Measurements from ENCODE around the gene AGO3.
"Not testable (repeated sequence)": the region's sequence is repeated elsewhere in the genome, so short reads cannot be mapped to it uniquely, and the experiment has no call there.

AGO3 gene

GRCh38 chr1:36006941-36007500 is 76.1 kb downstream of the AGO3 start:
- TF ChIP-seq PKNOX1 (IDR thresholded peaks at IDR 0.05), result no peak
- TF ChIP-seq TARDBP (IDR thresholded peaks at IDR 0.05), result no peak
- no peak for TF ChIP-seq LEF1 (IDR thresholded peaks at IDR 0.05; ENCODE audit: borderline replicate concordance)
- TF ChIP-seq CTBP1 (IDR thresholded peaks at IDR 0.05; ENCODE audit: borderline replicate concordance), result no peak
- TF ChIP-seq FOXK2 (IDR thresholded peaks at IDR 0.05), result no peak
- no peak for TF ChIP-seq NFRKB (IDR thresholded peaks at IDR 0.05)
- TF ChIP-seq ZNF384 (IDR thresholded peaks at IDR 0.05), result no peak
- TF ChIP-seq BHLHE40 (IDR thresholded peaks at IDR 0.05; ENCODE audit: borderline replicate concordance), result no peak
- TF ChIP-seq ELF4 (IDR thresholded peaks at IDR 0.05), result no peak
- ChIA-PET POLR2A (no interaction called here), CTCF (no interaction called here)
- no peak for DNase-seq (ENCODE audit: extremely low spot score)

- POLR2A ChIA-PET, result no interaction called here
- no peak for DNase-seq (ENCODE audit: extremely low spot score)
- CTCF ChIA-PET, result no interaction called here
- TF ChIP-seq BHLHE40 (IDR thresholded peaks at IDR 0.05; ENCODE audit: borderline replicate concordance), result no peak
- no peak for TF ChIP-seq ZNF384 (IDR thresholded peaks at IDR 0.05)
- TF ChIP-seq SP1 (IDR thresholded peaks at IDR 0.05), result no peak
- no peak for TF ChIP-seq L3MBTL2 (conservative IDR thresholded peaks at IDR 0.05)
- TF ChIP-seq NFRKB (IDR thresholded peaks at IDR 0.05), result no peak
These were observed 76.8 kb downstream of the AGO3 start for GRCh38 chr1:36007741-36008140.

DNA sequence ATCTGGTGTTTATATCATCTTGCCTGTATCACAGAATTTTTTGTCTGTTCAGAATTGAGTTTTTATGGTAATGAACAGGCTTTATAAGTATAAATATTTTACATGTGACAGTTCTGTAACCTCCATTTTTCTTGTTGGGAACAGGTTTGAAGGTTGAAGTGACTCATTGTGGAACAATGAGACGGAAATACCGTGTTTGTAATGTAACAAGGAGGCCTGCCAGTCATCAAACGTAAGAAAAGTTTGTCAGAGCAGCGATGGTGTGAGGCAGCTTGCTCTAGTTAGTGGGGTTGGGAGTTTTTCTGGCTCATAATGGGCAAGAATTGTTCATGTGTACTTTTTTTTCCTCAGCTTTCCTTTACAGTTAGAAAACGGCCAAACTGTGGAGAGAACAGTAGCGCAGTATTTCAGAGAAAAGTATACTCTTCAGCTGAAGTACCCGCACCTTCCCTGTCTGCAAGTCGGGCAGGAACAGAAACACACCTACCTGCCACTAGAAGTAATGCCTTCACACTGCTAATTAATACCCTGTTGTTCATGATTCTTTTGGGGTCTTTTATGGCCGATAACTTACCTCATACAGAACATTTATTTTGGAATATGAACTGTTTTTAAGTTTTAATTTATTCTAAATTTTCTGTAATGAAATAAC is 77.8 kb downstream of the AGO3 start:
- ChIA-PET POLR2A (no interaction called here), CTCF (interaction anchor here (0.6 kb wide), 1 partner anchor 360 kb away, joined by 4 read pairs; no protein-coding TSS in a partner anchor)
- no peak for TF ChIP-seq L3MBTL2 (conservative IDR thresholded peaks at IDR 0.05)
- TF ChIP-seq PKNOX1 (IDR thresholded peaks at IDR 0.05), result no peak
- TF ChIP-seq FOXM1 (IDR thresholded peaks at IDR 0.05; ENCODE audit: borderline replicate concordance), result no peak
- no peak for TF ChIP-seq HDGF (IDR thresholded peaks at IDR 0.05; ENCODE audit: borderline replicate concordance)
- no peak for TF ChIP-seq ZNF384 (IDR thresholded peaks at IDR 0.05)
- no peak for TF ChIP-seq BHLHE40 (IDR thresholded peaks at IDR 0.05; ENCODE audit: borderline replicate concordance)
- no peak for TF ChIP-seq SP1 (IDR thresholded peaks at IDR 0.05)
- no peak for TF ChIP-seq CTBP1 (IDR thresholded peaks at IDR 0.05; ENCODE audit: borderline replicate concordance)
- TF ChIP-seq TARDBP (IDR thresholded peaks at IDR 0.05), result no peak
- no peak for TF ChIP-seq NFRKB (IDR thresholded peaks at IDR 0.05)
- TF ChIP-seq FOXK2 (IDR thresholded peaks at IDR 0.05), result no peak
- TF ChIP-seq ARNT (IDR thresholded peaks at IDR 0.05), result no peak
- TF ChIP-seq ELF4 (IDR thresholded peaks at IDR 0.05), result no peak
- no peak for TF ChIP-seq FOXA1 (IDR thresholded peaks at IDR 0.05)
- TF ChIP-seq SUZ12 (IDR thresholded peaks at IDR 0.05), result no peak
- no peak for TF ChIP-seq LEF1 (IDR thresholded peaks at IDR 0.05; ENCODE audit: borderline replicate concordance)
- DNase-seq (ENCODE audit: extremely low spot score), result no peak

GRCh38 chr1:36014722-36015220 is 83.9 kb downstream of the AGO3 start:
- ChIA-PET POLR2A (no interaction called here), CTCF (interaction anchor here (0.6 kb wide), 1 partner anchor 14 kb away, joined by 3 read pairs; no protein-coding TSS in a partner anchor)
- TF ChIP-seq FOXK2 (IDR thresholded peaks at IDR 0.05), result no peak
- TF ChIP-seq ZNF384 (IDR thresholded peaks at IDR 0.05), result no peak
- no peak for TF ChIP-seq TARDBP (IDR thresholded peaks at IDR 0.05)
- TF ChIP-seq HDGF (IDR thresholded peaks at IDR 0.05; ENCODE audit: borderline replicate concordance), result no peak
- DNase-seq (ENCODE audit: extremely low spot score), result no peak

- POLR2A ChIA-PET, result no interaction called here
- no peak for TF ChIP-seq SP1 (IDR thresholded peaks at IDR 0.05)
- TF ChIP-seq HDGF (IDR thresholded peaks at IDR 0.05; ENCODE audit: borderline replicate concordance), result no peak
- no peak for TF ChIP-seq FOXA1 (IDR thresholded peaks at IDR 0.05)
- TF ChIP-seq ELF4 (IDR thresholded peaks at IDR 0.05), result no peak
- no peak for TF ChIP-seq BHLHE40 (IDR thresholded peaks at IDR 0.05; ENCODE audit: borderline replicate concordance)
- TF ChIP-seq ARNT (IDR thresholded peaks at IDR 0.05), result no peak
- no peak for TF ChIP-seq TARDBP (IDR thresholded peaks at IDR 0.05)
- TF ChIP-seq FOXK2 (IDR thresholded peaks at IDR 0.05), result no peak
- no peak for TF ChIP-seq PKNOX1 (IDR thresholded peaks at IDR 0.05)
- TF ChIP-seq ZNF384 (IDR thresholded peaks at IDR 0.05), result no peak
- no peak for TF ChIP-seq L3MBTL2 (conservative IDR thresholded peaks at IDR 0.05)
- TF ChIP-seq LEF1 (IDR thresholded peaks at IDR 0.05; ENCODE audit: borderline replicate concordance), result no peak
- no peak for TF ChIP-seq NFRKB (IDR thresholded peaks at IDR 0.05)
- TF ChIP-seq FOXM1 (IDR thresholded peaks at IDR 0.05; ENCODE audit: borderline replicate concordance), result no peak
- no peak for TF ChIP-seq CTBP1 (IDR thresholded peaks at IDR 0.05; ENCODE audit: borderline replicate concordance)
- TF ChIP-seq SUZ12 (IDR thresholded peaks at IDR 0.05), result no peak
These were observed 85.8 kb downstream of the AGO3 start for GRCh38 chr1:36016686-36017085.

GRCh38 chr1:36023098-36023769 is 92.3 kb downstream of the AGO3 start:
- CTCF ChIA-PET, result no interaction called here

More at GRCh38 chr1:36016686-36017085, 85.8 kb downstream of the AGO3 start:
- CTCF ChIA-PET, result no interaction called here
- no peak for DNase-seq (ENCODE audit: extremely low spot score)

GRCh38 chr1:36024024-36024423 is 93.1 kb downstream of the AGO3 start:
- CTCF ChIA-PET, result not testable (repeated sequence)

More at GRCh38 chr1:36023098-36023769, 92.3 kb downstream of the AGO3 start:
- no peak for DNase-seq (ENCODE audit: extremely low spot score)
- POLR2A ChIA-PET, result no interaction called here
- TF ChIP-seq PKNOX1 (IDR thresholded peaks at IDR 0.05), result no peak
- TF ChIP-seq FOXM1 (IDR thresholded peaks at IDR 0.05; ENCODE audit: borderline replicate concordance), result no peak
- TF ChIP-seq FOXK2 (IDR thresholded peaks at IDR 0.05), result no peak
- TF ChIP-seq ELF4 (IDR thresholded peaks at IDR 0.05), result no peak

More at GRCh38 chr1:36024024-36024423, 93.1 kb downstream of the AGO3 start:
- DNase-seq (ENCODE audit: extremely low spot score); POLR2A ChIA-PET: not testable (repeated sequence)
